Measurements from ENCODE around the gene ACACB.

ACACB gene

DNA sequence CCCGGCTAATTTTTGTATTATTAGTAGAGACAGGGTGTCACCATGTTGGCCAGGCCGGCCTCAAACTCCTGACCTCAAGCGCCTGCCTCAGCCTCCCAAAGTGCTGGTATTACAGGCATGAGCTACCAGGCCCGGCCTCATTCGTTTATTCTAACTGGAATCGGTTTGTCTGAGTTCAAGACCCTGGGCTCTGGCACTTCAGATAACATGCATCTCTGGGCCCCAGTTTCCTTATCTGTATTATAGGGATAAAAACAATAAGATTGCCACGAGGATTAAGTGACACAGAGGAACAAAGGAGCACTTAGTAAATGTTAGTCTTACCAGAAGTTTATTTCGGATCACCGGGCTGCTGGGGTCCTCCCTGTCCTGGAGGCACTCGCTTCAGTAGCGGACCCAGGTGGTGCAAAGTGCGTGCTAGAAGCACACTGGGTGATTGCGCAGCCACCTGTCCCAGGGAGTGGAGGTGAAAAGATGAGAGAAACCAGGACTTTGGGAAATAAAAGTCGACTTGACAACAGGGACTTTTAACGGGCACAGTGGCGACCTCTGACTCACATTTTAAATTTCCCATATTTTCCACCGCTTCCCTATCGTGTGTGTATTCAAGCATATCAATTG, 37.5 kb downstream of the ACACB start:
- FAIRE-seq (no peak), DNase-seq (ENCODE audit: insufficient read length, low spot score) (no peak)
- TF ChIP-seq POLR2AphosphoS5 (IDR thresholded peaks at IDR 0.05; ENCODE audit: low read depth, low read length): no peak

DNA sequence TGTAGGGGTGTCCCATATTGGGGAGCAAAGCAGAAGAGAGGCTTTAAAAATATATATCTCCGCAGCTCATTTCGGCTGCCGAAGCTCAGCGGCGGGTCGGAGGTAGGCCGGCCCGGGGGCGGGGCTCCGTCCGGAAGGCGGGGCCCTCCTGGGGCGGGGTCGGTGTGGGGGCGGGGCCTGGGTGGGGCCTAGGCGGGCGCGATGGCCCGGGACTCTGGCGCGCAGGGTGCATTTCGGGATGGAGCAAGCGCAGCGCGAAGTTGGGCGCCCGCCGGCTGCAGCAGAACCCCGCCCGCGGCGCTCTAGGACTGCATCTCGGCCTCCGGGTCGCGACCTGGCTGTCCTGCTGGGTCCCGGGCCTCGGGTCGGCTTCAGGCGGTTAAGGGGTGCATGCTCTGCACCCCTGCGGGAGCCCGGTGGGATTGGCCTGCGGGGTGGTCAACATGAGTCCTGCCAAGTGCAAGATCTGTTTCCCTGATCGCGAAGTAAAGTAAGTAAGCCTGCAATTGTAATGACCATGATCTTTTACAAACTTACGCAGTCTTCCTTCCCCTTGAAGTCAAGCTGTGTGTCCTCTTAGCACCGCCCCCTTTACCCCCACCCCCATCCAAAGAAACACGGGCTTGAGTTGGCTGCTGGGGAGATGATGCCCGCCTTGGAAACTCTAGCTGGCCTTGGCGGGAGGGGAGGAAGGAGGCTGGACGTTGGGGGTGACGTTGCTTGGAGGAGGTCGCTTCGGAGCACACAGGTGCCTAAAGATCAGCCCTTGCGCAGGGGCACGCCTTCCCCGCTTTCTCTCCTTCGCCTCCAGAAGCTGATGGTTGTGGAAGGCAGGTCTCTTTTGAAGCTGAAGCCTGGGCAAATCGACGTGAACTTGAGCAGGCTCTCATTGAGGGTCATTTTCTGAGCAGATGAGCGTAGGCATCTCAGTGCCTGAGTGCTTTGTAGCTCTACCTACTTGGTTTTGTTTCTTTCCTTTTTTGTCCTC, 38.4 kb downstream of the ACACB start:
- FAIRE-seq (peak; percentile 9), DNase-seq (ENCODE audit: insufficient read length, low spot score) (peak; percentile 81)
- no peak for TF ChIP-seq PAX5 (IDR thresholded peaks at IDR 0.05; ENCODE audit: insufficient read depth, low read length, severe bottlenecking)
- TF ChIP-seq SPI1 (IDR thresholded peaks at IDR 0.05; ENCODE audit: low read depth, low read length): no peak
- TF ChIP-seq POLR2AphosphoS5 (IDR thresholded peaks at IDR 0.05; ENCODE audit: low read depth, low read length): no peak
- no peak for TF ChIP-seq POLR2A (IDR thresholded peaks at IDR 0.05; ENCODE audit: low read depth, low read length)
- no peak for TF ChIP-seq TAF1 (IDR thresholded peaks at IDR 0.05; ENCODE audit: low read depth, low read length)
- no peak for TF ChIP-seq POU2F2 (IDR thresholded peaks at IDR 0.05; ENCODE audit: low read depth, low read length)

DNA sequence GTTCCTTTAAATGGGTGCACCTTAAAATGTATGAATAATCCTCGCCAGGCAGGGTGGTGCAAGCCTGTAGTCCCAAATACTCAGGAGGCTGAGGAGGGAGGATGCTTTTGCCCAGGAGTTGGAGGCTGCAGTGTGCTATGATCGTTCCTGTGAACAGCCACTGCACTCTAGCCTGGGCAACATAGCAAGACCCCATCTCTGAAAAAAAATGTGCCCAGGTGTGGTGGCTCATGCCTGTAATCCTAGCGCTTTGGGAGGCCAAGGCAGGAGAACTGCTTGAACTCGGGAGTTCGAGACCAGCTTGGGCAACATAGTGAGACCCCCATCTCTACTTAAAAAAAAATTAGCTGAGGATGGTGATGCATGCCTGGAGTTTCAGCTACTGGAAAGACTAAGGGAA, 39.6 kb downstream of the ACACB start:
- FAIRE-seq (no peak), DNase-seq (ENCODE audit: insufficient read length, low spot score) (no peak)
- TF ChIP-seq POLR2AphosphoS5 (IDR thresholded peaks at IDR 0.05; ENCODE audit: low read depth, low read length) (no peak), POLR2A (IDR thresholded peaks at IDR 0.05; ENCODE audit: low read depth, low read length) (no peak), SPI1 (IDR thresholded peaks at IDR 0.05; ENCODE audit: low read depth, low read length) (no peak)

DNA sequence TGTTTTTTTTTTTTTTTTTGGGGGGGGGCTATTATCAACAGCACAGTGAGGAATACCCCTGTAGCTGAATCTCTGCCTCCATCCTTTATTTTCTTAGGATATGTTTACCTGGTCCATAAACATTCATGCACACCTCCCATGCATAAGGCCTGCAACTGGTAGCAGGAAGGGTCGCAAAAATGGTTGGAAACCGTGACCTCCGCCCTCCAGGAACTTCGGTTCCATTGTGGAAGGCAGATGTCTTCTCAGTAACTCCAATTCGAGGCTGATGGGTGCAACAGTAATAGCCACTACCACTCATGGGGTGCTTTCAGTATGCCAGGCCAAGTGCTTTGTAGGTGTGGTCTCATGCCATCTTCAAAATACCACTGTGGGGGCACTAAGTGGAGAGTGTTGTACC, 40.2 kb downstream of the ACACB start:
- no peak for DNase-seq (ENCODE audit: insufficient read length, low spot score)
- TF ChIP-seq POU2F2 (IDR thresholded peaks at IDR 0.05; ENCODE audit: low read depth, low read length) (no peak), PAX5 (IDR thresholded peaks at IDR 0.05; ENCODE audit: insufficient read depth, low read length, severe bottlenecking) (no peak), POLR2A (IDR thresholded peaks at IDR 0.05; ENCODE audit: low read depth, low read length) (no peak), TAF1 (IDR thresholded peaks at IDR 0.05; ENCODE audit: low read depth, low read length) (no peak), POLR2AphosphoS5 (IDR thresholded peaks at IDR 0.05; ENCODE audit: low read depth, low read length) (no peak), SPI1 (IDR thresholded peaks at IDR 0.05; ENCODE audit: low read depth, low read length) (no peak)
- FAIRE-seq: no peak

DNA sequence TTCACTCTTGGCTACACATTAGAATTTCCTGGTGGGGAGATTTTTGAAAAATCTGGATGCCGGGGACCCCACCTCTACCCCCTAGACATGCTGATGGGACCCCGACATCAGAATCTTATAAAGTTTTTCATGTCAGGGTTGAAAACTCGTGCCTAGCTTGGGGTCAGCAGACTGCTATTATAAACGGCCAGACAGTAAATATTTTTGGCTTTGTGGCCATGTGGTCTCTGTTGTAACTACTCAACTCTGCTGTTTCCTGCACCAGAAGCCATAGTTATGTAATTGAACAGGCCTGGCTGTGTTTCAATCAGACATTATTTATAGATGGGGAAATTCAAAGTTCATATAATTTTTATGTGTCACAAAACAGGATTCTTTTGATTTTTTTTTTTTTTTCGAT, 41.6 kb downstream of the ACACB start:
- FAIRE-seq: no peak
- no peak for DNase-seq (ENCODE audit: insufficient read length, low spot score)
- TF ChIP-seq POLR2AphosphoS5 (IDR thresholded peaks at IDR 0.05; ENCODE audit: low read depth, low read length): no peak
- TF ChIP-seq SPI1 (IDR thresholded peaks at IDR 0.05; ENCODE audit: low read depth, low read length): no peak
- TF ChIP-seq TAF1 (IDR thresholded peaks at IDR 0.05; ENCODE audit: low read depth, low read length): no peak
- TF ChIP-seq POU2F2 (IDR thresholded peaks at IDR 0.05; ENCODE audit: low read depth, low read length): no peak
- no peak for TF ChIP-seq PAX5 (IDR thresholded peaks at IDR 0.05; ENCODE audit: insufficient read depth, low read length, severe bottlenecking)
- no peak for TF ChIP-seq POLR2A (IDR thresholded peaks at IDR 0.05; ENCODE audit: low read depth, low read length)

DNA sequence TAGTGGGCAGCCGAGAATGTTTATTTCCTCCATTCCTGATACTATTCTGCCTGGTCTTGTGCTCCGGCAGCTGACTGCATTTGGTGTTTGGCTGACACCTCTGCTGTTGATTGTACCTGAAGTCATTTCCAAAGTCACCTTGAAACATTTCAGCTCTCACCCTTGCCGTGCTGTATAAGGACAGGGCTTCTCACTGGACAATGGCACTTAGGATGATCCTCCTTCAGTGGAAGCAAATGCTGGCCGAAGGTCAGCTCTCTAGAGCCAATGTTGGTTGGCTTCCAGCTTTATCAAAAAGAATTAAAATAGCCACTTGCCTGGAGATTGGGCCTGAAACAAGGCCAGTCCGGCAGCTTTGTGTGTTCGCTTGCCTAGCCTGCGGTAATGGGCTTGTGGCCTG, 44.0 kb downstream of the ACACB start:
- no peak for FAIRE-seq
- no peak for DNase-seq (ENCODE audit: insufficient read length, low spot score)

DNA sequence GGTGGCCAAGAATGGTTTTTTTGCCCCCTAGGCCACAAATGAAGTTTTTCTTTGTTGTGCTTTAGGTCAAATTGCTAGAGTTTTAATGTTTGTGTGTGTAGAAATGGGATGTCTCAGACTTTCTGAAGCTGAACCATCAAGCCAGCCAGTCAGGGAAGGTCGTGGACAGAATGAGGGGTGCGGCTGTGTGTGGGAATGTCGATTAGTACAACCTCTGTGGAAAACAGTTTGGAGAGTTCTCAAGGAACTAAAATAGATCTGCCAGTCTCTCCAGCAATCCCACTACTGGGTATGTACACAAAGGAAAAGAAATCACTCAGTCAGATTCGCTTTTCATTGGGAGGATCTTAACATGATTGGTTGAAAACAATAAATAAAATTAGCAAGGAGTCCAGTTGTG, 44.5 kb downstream of the ACACB start:
- TF ChIP-seq PAX5 (IDR thresholded peaks at IDR 0.05; ENCODE audit: insufficient read depth, low read length, severe bottlenecking) (no peak), POLR2A (IDR thresholded peaks at IDR 0.05; ENCODE audit: low read depth, low read length) (no peak), TAF1 (IDR thresholded peaks at IDR 0.05; ENCODE audit: low read depth, low read length) (no peak), POU2F2 (IDR thresholded peaks at IDR 0.05; ENCODE audit: low read depth, low read length) (no peak), SPI1 (IDR thresholded peaks at IDR 0.05; ENCODE audit: low read depth, low read length) (no peak), POLR2AphosphoS5 (IDR thresholded peaks at IDR 0.05; ENCODE audit: low read depth, low read length) (no peak)
- no peak for DNase-seq (ENCODE audit: insufficient read length, low spot score)
- no peak for FAIRE-seq

More for the DNA sequence above, 44.0 kb downstream of the ACACB start:
- TF ChIP-seq SPI1 (IDR thresholded peaks at IDR 0.05; ENCODE audit: low read depth, low read length) (no peak), TAF1 (IDR thresholded peaks at IDR 0.05; ENCODE audit: low read depth, low read length) (no peak), POLR2AphosphoS5 (IDR thresholded peaks at IDR 0.05; ENCODE audit: low read depth, low read length) (no peak), POLR2A (IDR thresholded peaks at IDR 0.05; ENCODE audit: low read depth, low read length) (no peak), PAX5 (IDR thresholded peaks at IDR 0.05; ENCODE audit: insufficient read depth, low read length, severe bottlenecking) (no peak), POU2F2 (IDR thresholded peaks at IDR 0.05; ENCODE audit: low read depth, low read length) (no peak)

DNA sequence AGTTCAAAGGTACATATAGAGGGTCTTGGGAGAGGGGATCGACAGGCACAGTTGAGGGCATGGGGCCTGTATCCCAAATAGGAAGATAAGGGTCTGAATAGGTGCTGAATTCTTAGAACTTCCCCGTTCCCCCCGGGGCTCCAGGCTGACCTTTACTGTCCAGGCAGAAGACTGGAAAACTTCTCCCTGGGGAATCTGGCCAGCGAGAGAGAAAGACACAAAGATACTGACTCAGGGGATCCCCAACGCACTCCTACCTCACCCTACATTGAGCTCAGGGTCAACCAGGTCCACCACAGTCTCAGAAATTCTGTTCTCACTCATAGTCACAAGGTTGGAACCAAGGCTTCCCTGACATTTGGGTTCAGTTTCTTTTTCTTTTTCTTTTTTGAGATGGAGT, 46.2 kb downstream of the ACACB start:
- FAIRE-seq: no peak
- DNase-seq (ENCODE audit: insufficient read length, low spot score): no peak
- TF ChIP-seq TAF1 (IDR thresholded peaks at IDR 0.05; ENCODE audit: low read depth, low read length): no peak
- TF ChIP-seq POLR2A (IDR thresholded peaks at IDR 0.05; ENCODE audit: low read depth, low read length): no peak
- no peak for TF ChIP-seq SPI1 (IDR thresholded peaks at IDR 0.05; ENCODE audit: low read depth, low read length)
- TF ChIP-seq PAX5 (IDR thresholded peaks at IDR 0.05; ENCODE audit: insufficient read depth, low read length, severe bottlenecking): no peak
- no peak for TF ChIP-seq POLR2AphosphoS5 (IDR thresholded peaks at IDR 0.05; ENCODE audit: low read depth, low read length)
- TF ChIP-seq POU2F2 (IDR thresholded peaks at IDR 0.05; ENCODE audit: low read depth, low read length): no peak

DNA sequence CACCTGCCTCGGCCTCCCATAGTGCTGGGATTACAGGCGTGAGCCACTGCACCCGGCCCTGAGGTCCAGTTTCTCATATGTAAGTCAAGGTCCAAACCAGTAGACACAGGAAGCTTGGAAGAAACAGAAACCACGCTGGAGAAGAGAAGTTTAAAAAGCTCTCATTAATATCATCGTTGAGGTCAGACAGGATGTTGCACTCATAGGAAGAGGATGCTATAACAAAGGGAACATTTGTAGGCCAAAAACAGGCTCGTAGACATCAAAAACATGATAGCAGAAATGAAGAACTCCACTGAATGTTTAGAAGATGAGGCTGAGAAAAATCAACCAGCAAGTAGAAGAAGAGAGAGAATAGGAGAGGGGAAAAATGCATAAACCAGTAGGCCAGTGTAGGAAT, 46.8 kb downstream of the ACACB start:
- FAIRE-seq (no peak), DNase-seq (ENCODE audit: insufficient read length, low spot score) (no peak)
- TF ChIP-seq PAX5 (IDR thresholded peaks at IDR 0.05; ENCODE audit: insufficient read depth, low read length, severe bottlenecking) (no peak), POLR2A (IDR thresholded peaks at IDR 0.05; ENCODE audit: low read depth, low read length) (no peak), TAF1 (IDR thresholded peaks at IDR 0.05; ENCODE audit: low read depth, low read length) (no peak), SPI1 (IDR thresholded peaks at IDR 0.05; ENCODE audit: low read depth, low read length) (no peak), POLR2AphosphoS5 (IDR thresholded peaks at IDR 0.05; ENCODE audit: low read depth, low read length) (no peak), POU2F2 (IDR thresholded peaks at IDR 0.05; ENCODE audit: low read depth, low read length) (no peak)
